ENCODE data around the gene MCM6.

DNA sequence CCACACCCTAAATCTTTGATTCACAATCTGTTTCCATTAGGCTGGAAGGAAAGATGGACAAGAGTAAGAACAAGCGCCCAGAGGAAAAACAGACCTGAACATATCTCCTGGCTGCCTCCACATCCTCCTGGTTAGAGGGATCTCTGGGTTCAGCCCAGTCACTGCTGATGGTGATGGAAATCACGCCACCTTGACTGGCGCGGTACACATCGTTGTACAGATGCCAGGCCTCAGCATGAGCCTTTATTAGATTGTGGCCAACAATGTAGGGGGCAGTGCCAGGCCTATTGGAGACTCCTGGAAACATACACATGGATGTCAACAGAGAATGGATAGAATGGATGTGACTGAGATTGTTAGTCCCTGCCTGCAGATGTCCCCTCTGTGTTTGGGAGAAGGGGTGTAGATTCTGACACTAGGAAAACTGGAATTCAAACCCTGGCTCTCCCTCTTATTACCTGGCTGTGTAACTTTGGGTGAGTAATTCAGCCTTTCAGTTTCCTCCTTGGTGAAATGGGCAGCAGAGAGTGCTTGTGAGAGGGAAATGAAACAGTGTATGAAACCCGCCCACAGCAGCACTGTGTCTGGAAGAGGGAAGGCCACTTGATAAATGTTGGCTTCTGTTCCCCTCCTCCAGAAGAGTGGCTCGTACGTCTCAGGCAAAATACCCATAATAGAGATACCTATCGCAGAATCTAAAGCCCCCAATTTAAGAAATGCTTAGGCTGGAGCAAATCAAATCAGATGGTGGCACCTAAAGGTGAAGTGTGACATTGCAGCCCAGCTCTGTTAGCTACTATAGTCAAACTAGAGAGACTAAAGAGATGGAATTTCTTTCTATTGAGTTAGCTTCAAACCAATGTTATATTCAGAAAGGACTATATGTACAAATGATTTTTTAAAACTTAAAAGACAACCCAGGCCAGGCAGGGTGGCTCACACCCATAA lies 75.5 kb downstream of the MCM6 start:
- no peak for TF ChIP-seq CTCF (IDR thresholded peaks at IDR 0.05; ENCODE audit: insufficient read depth, low read length, poor library complexity, severe bottlenecking)
- no peak for TF ChIP-seq EZH2phosphoT487 (conservative IDR thresholded peaks at IDR 0.05; ENCODE audit: low read length)

Measured in SU-DHL-6 (cell line).